GM12801 (cell line): Measurements from ENCODE around the gene PSMG3.

ENCODE experiments used
- CTCF ChIP-seq: IDR thresholded peaks from one replicate; pipeline ENCODE4 v1.5.1; 2011; ENCODE audit warnings: control low read depth; ENCODE audit not compliant: insufficient read length; ENCODE audit errors: extremely low read depth

PSMG3 gene

DNA sequence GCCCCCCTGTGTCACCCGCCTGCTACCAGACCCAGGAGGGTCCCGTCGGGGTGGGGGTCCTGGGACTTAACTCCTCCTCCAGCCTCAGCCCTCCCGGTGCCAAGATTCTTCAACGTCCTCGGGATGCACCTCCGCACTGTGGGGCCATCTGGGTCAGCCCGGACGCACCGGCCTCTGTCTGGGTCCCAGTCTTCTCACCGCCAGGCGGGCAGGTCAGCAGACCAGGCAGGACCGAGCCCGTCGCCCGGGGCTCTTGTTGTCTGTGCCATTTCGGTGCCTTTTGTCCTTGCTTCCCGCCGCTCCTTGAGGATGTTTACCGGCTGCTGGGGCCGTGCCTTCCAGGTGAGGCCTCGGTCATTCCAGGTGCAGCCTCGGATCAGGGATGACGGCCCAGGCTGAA is 32.1 kb upstream of the PSMG3 start:
- TF ChIP-seq CTCF: no peak

DNA sequence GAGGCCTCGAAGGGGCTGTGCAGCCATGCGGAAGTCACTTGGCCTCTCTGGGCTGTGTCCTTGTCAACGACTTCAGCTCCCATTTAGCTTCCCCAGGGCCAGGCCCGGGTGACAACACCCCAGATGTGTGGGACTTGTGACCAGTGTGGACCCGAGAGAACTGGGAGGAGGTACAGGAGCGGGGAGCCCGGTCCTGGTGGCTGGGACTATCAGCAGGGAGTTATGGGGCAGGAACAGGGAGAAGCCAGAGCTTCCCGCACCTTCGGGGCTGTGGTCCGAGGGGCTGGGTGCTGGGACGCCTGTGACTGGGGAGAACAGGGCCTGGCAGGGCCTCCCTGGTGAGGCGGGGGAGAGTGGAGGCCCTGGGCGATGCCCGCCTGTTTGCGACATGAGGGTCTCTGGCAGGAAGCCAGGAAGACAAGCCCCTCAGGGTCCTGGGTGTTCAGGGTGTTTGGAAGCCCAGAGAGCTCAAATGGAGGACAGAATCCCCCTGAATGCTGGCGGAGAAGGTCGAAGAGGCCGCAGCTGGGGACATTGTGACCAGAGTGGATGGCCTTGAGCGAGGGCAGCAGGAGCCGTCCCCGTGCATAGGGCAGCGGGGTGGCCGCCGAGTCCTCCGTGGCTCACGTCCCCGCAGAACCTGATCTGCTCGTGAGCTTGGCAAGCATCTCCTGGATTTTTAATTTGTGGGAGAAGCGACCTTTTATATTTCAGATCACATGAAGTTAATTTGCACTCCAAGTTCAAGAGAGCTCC is 30.0 kb upstream of the PSMG3 start:
- no peak for TF ChIP-seq CTCF

DNA sequence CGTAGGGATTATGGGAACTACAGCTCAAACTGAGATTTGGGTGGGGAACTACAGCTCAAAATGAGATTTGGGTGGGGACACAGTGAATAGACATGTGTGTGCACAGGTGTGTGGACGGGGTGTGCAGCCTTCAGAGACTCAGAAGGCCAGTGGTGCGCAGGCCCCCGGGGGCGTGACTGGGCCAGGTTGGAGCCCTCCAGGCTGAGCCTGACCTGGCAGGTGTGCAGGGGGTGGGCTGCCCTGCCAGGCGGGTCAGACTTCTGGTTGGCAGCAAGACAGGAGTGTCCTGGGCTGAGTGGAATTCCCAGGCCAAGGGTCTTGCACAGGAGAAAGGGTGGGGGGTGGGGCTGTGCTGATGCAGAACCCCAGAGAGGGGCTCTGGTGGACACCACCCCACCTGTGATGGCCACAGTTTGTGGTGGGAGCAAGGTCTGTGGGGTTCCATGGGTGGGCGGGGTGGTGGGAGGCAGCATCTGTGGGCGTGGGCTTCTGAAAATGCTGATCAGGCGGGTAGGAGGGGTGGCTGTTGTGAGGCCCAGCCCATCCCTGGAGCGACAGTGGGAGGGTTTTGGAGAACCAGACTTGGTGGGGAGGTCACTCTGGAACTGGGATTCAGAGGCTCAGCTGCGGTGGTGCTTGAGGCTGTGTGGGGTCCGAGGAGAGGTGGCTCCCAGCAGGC is 29.3 kb upstream of the PSMG3 start:
- no peak for TF ChIP-seq CTCF

- no peak for TF ChIP-seq CTCF
Observed at GRCh38 chr7:1598286-1598685, 28.5 kb upstream of the PSMG3 start.

DNA sequence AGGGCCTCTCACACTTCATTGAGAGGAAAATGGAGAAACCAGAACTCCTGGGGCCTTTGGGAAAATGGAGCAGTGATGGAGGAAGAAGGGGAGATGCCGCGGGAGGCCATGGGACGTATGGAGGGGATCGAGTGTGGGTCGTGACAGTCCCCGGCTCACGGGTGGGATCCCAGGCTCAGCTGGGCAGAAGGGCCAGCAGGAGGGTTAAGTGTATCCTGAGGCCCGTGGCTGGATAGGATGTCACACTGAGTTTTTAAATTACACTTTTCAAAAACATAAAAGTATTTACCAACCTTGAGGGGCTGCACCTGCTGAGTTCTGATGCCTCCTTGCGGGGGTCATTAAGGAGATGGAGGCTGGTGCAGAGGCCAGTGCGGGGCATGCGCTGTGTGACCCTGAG is 28.0 kb upstream of the PSMG3 start:
- no peak for TF ChIP-seq CTCF

DNA sequence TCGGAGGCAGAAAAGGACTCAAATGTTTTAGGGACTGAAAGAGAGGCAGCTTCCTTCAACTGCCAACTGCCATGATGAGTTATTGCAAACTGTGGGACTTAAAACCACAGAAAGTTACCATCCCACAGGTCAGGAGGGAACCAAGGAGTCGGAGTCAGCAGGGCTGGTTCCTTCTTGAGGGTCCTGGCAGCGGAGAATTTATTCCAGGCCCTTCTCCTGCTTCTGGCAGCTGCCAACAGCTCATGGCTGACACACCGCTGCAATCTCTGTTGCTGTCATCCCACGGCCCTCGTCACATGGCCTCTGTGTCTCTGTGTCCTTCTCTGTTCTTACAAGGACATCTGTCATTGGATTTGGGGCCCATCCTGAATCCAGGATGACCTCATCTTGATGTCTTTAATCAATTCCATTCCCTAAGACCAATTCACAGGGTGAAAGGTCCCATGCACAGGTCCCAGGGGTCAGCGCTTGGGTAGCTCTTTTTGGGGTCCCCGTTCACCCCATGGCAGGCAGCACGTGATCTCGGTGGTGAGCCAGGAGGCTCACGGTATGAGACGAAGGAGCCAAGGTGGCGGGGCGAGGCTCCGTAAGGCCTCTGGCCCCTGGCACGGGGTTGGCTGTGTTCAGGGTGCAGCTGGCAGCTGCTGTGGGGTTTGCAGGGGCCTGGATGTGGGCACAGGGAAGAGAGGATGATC is 27.4 kb upstream of the PSMG3 start:
- TF ChIP-seq CTCF: no peak

DNA sequence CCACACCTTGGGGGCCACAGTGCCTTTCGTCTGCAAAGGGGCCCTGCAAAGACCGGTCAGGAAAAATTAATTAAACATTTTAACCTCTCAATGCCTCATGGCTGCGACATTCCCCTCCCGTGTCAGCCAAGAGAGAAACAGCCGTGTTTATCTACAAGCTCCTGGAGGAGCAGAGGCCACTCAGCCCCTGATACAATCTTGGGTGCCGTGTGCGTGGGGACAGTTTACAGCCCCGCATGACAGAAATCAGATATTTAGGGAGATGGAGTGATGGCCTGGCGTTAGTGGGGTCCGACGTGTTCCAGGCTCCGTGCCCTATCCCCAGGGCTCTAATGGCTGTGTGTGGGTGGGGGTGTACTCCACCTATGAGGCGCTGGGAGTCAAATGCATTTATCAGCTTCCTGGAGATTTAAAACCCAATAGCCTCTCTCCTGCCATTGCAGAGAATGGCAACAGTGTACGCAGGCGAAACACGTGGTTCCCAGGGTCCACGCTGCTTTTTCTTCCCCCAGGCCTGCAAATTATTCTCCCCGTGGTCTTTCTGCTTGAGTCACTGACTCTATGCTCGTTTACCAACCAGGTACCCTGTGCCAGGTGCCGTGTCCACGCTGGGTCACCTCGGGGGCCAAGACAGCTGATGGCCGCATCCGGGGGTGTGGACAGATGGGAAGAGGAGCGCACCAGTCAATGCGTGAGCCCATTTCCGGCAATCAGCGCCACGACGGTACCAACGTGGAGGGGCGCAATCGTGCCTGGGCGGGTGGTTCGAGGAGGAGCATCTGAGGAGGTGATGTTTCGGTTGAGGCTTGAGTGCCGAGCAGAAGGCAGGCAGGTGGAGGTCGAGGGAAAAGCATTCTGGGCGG is 26.6 kb upstream of the PSMG3 start:
- TF ChIP-seq CTCF: no peak
